Pons (tissue), 1 donor: ENCODE measurements around the gene FBXO27.
"Not testable (repeated sequence)": the region's sequence is repeated elsewhere in the genome, so short reads cannot be mapped to it uniquely, and the experiment has no call there.

Experiments
- DNase-seq: peaks from one replicate; pipeline ENCODE4 v3.0.0-alpha.2; 2016; ENCODE audit warnings: low spot score

The FBXO27 gene

DNA sequence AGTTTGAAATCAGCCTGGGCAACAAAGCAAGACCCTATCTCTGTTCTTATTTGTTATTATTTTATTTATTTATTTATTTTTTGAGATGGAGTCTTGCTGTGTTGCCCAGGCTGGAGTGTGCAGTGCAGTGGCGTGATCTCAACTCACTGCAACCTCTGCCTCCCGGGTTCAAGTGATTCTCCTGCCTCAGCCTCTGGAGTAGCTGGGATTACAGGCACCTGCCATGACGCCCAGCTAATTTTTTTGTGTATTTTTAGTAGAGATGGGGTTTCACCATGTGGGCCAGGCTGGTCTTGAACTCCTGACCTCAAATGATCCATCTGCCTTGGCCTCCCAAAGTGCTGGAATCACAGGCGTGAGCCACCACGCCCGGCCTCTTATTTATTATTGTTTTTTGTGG is 44.6 kb downstream of the FBXO27 start:
- DNase-seq, result not testable (repeated sequence)

GRCh38 chr19:38985262-38985661 is 47.1 kb downstream of the FBXO27 start:
- no peak for DNase-seq

GRCh38 chr19:38980583-38981374 is 51.6 kb downstream of the FBXO27 start:
- DNase-seq, result no peak

DNA sequence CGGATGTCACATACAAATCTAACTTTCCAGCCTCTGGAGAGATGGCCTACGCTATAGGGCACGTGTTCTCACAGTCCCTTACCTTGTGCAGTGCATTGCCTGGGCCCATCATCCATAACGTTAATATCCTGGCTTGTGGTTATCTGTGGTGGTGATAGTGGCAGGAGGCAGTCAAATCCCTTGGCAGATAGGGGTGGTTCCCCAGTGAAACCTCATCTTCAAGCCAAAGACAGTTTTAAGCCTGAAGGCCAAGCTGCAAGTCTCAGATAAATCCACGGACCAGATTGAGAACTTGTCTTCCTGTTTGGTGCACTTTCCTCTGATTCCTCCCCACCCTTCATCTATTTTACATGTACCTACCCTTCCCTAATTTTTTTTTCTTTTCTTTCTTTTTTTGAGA is 52.5 kb downstream of the FBXO27 start:
- no peak for DNase-seq

GRCh38 chr19:38978326-38978689 is 54.0 kb downstream of the FBXO27 start:
- no peak for DNase-seq

GRCh38 chr19:38977445-38978325 is 54.7 kb downstream of the FBXO27 start:
- DNase-seq, result no peak

- peak; percentile 5 for DNase-seq
Measured at GRCh38 chr19:38975861-38976271, 56.5 kb downstream of the FBXO27 start.

DNA sequence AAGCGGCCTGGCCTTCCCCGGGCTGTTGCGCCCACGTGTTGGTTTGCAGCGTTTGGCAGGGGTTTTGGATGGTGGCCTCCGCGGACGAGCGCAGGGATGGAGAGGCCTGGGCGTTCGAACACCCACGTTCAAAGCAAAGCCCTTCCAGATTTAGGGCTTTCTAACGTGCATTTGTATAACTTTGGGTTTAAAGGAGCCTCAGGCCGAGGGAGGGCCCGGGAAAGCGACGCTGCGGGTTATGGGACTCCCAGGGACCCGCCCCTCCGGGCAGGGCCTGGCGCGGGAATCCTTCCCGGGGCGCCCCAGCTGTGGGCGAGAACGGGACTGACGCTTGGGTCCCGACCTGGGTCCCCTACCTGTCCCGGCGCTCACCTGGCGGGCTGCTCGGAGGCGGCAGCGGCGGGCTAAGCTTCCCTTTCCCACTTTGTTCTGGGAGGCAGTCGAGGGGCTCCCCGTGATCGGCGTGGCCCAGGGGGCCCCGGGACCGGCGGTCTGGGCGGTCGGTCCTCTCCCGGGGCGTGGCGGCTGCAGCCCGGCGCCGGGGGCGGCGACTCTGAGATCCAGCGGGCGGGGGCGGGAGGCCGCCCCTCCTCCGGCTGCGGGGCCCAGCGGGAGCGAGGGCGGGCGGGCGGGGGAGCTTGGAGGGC is 57.0 kb downstream of the FBXO27 start, which contains the start of gene FBXO17:
FBXO17 (minus strand) TSS at position 529 of the 647 bp plus-strand sequence. CDS start 25,423 bp downstream, outside the sequence.
- no peak for DNase-seq

GRCh38 chr19:38974624-38975213 is 57.6 kb downstream of the FBXO27 start:
- DNase-seq, result no peak
